ENCODE measurements around the gene CHP2.

The CHP2 gene

DNA sequence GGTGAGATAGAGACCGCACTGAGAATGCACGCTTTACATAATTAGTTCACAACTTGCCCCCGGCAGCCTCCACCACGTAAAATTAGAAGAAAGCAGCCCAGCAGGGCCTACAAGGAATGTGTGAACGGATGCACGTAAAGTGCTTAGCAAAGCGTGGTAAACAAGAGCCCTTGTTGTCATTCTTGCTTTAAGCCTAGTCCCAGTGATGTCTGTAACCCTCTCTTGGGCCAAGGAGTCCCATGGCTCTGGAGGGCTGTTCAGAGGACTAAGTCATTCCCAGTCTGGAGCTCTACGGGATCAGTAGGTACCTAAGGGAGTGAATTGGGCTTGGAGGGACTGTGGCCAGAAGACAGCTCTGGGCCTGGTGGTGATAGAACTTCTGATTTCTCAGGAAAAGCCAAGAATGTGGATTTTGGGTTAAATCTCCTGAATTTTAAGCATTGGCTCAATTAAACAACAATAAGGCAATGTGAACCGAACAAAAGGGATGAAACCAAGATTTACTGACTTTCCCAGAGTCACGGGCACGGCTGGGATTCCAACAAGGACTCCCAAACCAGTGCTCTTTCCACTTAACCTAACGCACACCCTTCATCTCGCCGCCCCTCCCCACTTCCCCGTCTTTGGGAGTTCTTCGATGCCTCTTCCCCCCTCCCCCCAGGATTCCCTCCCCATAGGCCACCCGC lies 775 bp upstream of the CHP2 start:
- Histone ChIP-seq H3K36me3 (replicated peaks) (no peaks in the 10 kb centered on the region), H3K4me3 (ENCODE audit: low read depth, low read length) (no peak overlapping the region), H3K27ac (no peak overlapping the region), H3K27me3 (replicated peaks) (peaks cover 11% of the 10 kb centered on the region)
- in situ Hi-C loops (cut with HindIII; ENCODE audit: low pct_ligation_motif_present, low sequenced_read_pairs) = no loop called here
- DNase-seq = no peak
- TF ChIP-seq, protein P1, sequence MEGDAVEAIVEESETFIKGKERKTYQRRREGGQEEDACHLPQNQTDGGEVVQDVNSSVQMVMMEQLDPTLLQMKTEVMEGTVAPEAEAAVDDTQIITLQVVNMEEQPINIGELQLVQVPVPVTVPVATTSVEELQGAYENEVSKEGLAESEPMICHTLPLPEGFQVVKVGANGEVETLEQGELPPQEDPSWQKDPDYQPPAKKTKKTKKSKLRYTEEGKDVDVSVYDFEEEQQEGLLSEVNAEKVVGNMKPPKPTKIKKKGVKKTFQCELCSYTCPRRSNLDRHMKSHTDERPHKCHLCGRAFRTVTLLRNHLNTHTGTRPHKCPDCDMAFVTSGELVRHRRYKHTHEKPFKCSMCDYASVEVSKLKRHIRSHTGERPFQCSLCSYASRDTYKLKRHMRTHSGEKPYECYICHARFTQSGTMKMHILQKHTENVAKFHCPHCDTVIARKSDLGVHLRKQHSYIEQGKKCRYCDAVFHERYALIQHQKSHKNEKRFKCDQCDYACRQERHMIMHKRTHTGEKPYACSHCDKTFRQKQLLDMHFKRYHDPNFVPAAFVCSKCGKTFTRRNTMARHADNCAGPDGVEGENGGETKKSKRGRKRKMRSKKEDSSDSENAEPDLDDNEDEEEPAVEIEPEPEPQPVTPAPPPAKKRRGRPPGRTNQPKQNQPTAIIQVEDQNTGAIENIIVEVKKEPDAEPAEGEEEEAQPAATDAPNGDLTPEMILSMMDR (IDR thresholded peaks at IDR 0.05; ENCODE audit: low read depth, low read length, missing control alignments) = no peak

DNA sequence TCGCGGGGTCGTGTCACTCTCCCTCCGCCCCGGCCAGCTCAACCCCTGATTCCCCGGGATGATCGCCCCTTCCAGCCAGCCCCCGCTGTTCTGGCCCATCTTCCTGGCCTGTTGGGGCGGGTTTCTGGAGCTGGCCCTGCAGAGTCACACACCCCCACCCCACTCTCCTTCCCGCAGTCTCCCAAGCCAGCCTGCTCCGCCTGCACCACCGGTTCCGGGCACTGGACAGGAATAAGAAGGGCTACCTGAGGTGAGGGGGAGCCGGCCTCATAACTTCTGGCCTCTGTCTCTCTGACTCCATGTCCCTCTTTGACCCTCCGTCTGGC lies 621 bp downstream of the CHP2 start:
- Histone ChIP-seq H3K4me3 (ENCODE audit: low read depth, low read length) (no peak overlapping the region), H3K36me3 (replicated peaks) (no peaks in the 10 kb centered on the region), H3K27me3 (replicated peaks) (peaks cover 11% of the 10 kb centered on the region), H3K27ac (no peak overlapping the region)
- no peak for DNase-seq
- TF ChIP-seq, protein P1 (IDR thresholded peaks at IDR 0.05; ENCODE audit: low read depth, low read length, missing control alignments) = no peak
- in situ Hi-C loops (cut with HindIII; ENCODE audit: low pct_ligation_motif_present, low sequenced_read_pairs) = no loop called here

DNA sequence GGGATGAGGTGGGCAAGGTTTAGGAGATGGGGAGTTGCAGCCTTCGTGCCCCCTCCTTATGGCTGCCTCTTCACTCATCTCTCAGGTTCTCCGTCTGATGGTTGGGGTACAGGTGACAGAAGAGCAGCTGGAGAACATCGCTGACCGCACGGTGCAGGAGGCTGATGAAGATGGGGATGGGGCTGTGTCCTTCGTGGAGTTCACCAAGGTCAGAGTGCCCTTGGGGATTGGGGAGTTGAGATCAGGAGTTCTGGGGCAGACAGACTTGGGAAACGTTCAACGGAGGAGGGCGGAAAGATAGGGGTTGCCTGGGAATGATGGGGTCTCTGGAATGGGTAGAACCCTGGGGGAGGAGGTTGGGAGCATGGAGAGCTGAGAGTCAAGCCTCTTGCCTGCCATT lies 2.3 kb downstream of the CHP2 start:
- in situ Hi-C loops (cut with HindIII; ENCODE audit: low pct_ligation_motif_present, low sequenced_read_pairs) = no loop called here
- Histone ChIP-seq H3K4me3 (ENCODE audit: low read depth, low read length) (no peak overlapping the region), H3K27ac (no peak overlapping the region), H3K36me3 (replicated peaks) (no peaks in the 10 kb centered on the region), H3K27me3 (replicated peaks) (peaks cover 11% of the 10 kb centered on the region)
- TF ChIP-seq, protein P1 (IDR thresholded peaks at IDR 0.05; ENCODE audit: low read depth, low read length, missing control alignments) = no peak
- DNase-seq = no peak

DNA sequence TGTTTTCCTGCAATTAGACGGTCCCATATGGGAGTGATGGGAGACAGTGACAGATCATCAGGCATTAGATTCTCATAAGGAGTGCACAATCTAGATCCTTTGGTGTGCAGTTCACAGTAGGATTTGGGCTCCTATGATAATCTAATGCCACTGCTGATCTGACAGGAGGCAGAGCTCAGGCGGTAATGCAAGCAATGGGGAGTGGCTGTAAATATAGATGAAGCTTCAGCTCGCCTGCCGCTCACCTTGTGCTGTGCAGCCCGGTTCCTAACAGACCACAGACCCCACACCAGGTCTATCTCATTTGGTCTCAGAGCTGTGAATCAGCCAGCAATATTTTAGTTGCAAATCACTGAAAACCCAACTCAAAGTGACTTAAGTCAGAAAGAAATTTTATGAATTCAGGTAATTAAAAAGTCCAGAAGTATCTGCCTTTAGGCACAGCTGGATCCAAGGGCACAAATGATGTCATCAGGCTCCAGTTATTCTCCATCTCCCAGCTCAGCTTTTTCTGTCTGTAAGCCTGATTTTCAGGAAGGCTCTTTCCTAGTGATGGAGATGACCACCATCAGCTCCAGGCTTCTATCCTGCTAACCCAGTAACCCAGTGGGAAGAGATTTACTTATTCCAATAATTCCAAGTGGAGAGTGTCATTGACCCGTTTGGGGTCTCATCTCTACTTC lies 3.3 kb downstream of the CHP2 start:
- Histone ChIP-seq H3K27me3 (replicated peaks) (peaks cover 11% of the 10 kb centered on the region), H3K27ac (no peak overlapping the region)
- TF ChIP-seq, protein P1 (IDR thresholded peaks at IDR 0.05; ENCODE audit: low read depth, low read length, missing control alignments) = no peak

DNA sequence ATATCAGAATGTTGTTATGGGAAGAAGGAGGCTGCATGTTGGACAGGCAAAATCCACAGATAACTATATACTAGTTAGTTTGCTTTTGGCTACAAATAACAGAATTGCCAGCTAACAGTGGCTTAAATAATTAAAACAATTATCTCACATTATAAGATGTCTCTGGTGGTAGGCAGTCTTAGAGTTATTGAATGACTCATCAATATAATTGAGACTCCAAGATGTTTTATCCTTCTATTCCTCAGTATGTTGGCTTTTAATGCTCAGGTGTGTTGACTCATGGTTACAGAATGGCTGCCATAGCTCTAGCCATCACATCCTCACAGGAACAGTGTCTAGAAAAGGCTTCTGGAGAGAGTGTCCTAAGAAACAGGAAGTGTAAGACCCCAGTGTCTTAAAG lies 11.1 kb downstream of the CHP2 start:
- Histone ChIP-seq H3K4me3 (ENCODE audit: low read depth, low read length) (no peak overlapping the region), H3K36me3 (replicated peaks) (no peaks in the 10 kb centered on the region), H3K27me3 (replicated peaks) (no peaks in the 10 kb centered on the region), H3K27ac (no peak overlapping the region)
- in situ Hi-C loops (cut with HindIII; ENCODE audit: low pct_ligation_motif_present, low sequenced_read_pairs) = no loop called here
- TF ChIP-seq, protein P1 (IDR thresholded peaks at IDR 0.05; ENCODE audit: low read depth, low read length, missing control alignments) = no peak
- no peak for DNase-seq

More for the DNA sequence above, 3.3 kb downstream of the CHP2 start:
- Histone ChIP-seq H3K36me3 (replicated peaks) (no peaks in the 10 kb centered on the region), H3K4me3 (ENCODE audit: low read depth, low read length) (no peak overlapping the region)
- no peak for DNase-seq
- in situ Hi-C loops (cut with HindIII; ENCODE audit: low pct_ligation_motif_present, low sequenced_read_pairs) = no loop called here

All from brain microvascular endothelial cell (primary cell).